IPS-11a (cell line): ENCODE results near the gene APOBEC3C.
"Not testable (repeated sequence)": the region's sequence is repeated elsewhere in the genome, so short reads cannot be mapped to it uniquely, and the experiment has no call there.

Source experiments
- H3K4me3 ChIP-seq: one replicate; pipeline ENCODE4 v1.5.1; 2013; ENCODE audit warnings: low read depth, low read length, control low read depth

The APOBEC3C gene

DNA sequence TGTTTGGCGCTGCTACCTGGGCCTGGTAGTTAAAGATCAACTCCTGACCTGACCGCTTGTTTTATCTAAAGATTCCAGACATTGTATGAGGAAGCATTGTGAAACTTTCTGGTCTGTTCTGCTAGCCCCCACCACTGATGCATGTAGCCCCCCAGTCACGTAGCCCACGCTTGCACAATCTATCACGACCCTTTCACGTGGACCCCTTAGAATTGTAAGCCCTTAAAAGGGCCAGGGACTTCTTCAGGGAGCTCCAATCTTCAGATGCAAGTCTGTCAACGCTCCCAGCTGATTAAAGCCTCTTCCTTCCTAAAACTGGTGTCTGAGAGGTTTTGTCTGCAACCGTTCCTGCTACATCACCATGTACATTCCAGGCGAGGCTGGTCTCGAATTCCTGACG lies 41.6 kb downstream of the APOBEC3C start:
- H3K4me3 ChIP-seq = no peak overlapping the region

DNA sequence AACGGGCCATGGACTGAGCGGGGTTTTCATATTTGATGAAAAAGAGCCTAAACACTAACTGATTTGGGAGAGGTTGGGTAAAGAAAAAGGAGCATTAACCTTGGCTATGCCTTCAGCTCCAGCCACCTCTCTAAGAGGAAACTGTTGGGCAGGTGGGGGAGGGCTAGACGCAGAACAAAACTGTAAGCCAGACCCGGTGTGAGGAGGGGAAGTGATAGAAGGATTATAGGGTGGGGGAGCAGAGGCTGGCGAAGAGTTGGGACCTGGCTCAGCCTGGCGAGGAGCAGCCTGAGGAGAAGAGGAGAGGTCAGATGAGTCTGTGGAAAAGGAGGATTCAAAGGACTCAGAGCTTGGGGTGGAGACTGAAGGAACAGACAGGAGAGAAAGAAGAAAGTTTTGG lies 47.2 kb downstream of the APOBEC3C start:
- not testable (repeated sequence) for H3K4me3 ChIP-seq

DNA sequence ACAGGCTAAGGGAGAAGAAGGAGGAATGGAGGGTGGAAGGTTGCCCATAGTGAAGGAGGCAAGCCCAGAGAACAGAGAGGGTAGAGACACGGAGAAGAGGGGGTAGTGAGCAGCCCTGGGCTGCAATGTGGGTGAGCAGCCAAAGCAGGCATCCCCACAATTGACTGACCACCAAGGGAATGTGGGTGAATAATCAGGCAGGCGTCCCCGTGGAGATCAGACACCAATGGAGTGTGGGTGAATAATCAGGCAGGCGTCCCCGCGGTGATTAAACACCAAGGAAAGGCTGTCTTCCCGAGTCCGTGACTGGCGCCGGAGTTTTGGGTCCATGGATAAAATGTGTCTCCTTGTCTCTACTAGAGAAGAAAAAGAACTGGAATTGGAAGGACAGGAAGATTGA lies 47.9 kb downstream of the APOBEC3C start:
- not testable (repeated sequence) for H3K4me3 ChIP-seq

DNA sequence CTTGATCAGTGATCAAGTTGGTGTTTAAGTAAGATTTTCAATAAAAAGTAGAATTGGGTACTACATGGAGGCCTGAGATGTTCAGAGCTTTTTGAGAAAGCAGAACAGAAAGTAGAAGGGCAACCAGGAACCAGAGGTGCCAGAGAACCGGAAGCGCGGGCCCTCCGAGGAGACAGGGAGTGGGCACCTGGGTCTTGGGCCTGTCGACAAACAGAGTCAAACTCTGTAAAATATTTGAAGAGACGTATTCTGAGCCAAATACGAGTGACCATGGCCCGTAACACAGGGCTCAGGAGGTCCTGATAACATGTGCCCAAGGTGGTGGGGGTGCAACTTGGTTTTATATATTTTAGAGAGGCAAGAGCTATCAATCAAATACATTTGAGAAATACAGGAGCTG lies 49.8 kb downstream of the APOBEC3C start:
- not testable (repeated sequence) for H3K4me3 ChIP-seq

- not testable (repeated sequence) for H3K4me3 ChIP-seq
Measured at GRCh38 chr22:39066442-39067276, 52.6 kb downstream of the APOBEC3C start.

DNA sequence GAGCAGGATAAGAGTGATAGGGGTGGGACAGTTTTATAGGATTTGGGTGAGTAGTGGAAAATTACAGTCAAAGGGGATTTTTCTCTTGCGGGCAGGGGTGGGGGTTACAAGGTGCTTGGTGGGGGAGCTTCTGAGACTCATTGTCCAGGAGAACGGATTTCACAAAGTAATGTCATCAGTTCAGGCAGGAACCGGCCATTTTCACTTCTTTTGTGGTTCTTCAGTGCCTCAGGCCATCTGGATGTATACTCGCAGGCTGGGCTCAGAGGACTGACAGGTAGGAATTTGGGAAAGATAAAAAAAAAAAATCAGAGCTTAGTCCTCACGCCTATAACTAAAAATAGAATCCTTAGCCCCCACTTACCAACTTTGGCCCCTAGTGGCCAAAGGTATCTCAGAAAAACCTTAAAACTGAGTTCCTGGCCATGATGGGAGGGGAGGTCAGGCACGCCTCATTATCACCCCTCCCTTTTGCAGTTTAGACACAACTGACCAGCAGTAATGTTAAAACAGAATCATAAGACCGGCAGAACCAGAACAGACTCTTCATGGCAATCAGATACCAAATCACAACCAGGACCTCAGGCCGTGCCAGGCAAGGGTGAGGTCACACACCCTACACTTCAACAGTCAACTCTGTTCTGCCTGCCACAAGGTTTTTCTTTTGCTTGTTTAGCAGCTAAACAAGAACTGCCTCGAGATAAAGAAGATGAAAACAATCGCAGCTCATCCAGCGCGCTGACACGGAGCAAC lies 54.2 kb downstream of the APOBEC3C start:
- no peak overlapping the region for H3K4me3 ChIP-seq
